ENCODE results near the gene PRR3.
A peak's percentile ranks its signal among the peaks of the same experiment; 100 is the strongest.
"Not testable (repeated sequence)": the region's sequence is repeated elsewhere in the genome, so short reads cannot be mapped to it uniquely, and the experiment has no call there.

PRR3 gene, protein sequence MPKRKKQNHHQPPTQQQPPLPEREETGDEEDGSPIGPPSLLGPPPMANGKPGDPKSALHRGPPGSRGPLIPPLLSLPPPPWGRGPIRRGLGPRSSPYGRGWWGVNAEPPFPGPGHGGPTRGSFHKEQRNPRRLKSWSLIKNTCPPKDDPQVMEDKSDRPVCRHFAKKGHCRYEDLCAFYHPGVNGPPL

DNA sequence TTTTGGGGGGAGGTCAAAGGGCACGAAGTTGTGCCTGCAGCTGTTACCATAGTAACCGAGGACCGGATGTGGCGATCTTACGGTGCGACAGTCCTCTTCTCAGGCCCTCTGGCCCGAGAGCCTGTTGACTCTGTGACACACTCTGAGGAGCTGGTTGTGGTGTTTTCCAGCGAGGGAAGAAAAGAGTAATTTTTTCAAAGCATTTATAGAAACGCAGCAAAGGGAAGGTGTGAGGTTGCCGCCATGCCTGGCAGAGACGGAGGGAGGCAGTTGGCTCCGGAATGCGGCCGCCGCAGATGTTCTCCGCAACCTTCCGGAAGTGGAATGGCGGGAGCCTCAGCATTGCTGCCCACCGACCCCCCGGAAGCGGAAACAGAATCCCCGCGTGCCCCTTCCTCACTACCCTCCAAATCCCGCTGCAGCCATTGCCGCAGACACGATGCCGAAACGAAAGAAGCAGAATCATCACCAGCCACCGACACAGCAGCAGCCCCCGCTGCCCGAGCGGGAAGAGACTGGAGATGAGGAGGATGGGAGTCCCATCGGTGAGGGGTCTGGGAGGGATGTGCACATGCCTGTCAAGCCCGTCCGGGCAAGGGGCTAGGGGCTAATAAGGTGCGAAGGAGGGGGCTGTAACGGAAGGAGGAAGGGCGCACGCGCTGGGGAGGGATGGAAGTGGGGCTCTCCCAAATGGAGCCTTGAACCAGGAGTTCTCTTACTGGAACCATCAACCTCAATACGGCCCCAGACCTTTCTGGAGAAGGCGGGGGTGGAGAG, at the start of gene PRR3:
PRR3 (plus strand) TSS at position 390 of the 777 bp plus-strand sequence; CDS start at position 440, 50 bp downstream.
- DNase-seq: peak; percentile 87

DNA sequence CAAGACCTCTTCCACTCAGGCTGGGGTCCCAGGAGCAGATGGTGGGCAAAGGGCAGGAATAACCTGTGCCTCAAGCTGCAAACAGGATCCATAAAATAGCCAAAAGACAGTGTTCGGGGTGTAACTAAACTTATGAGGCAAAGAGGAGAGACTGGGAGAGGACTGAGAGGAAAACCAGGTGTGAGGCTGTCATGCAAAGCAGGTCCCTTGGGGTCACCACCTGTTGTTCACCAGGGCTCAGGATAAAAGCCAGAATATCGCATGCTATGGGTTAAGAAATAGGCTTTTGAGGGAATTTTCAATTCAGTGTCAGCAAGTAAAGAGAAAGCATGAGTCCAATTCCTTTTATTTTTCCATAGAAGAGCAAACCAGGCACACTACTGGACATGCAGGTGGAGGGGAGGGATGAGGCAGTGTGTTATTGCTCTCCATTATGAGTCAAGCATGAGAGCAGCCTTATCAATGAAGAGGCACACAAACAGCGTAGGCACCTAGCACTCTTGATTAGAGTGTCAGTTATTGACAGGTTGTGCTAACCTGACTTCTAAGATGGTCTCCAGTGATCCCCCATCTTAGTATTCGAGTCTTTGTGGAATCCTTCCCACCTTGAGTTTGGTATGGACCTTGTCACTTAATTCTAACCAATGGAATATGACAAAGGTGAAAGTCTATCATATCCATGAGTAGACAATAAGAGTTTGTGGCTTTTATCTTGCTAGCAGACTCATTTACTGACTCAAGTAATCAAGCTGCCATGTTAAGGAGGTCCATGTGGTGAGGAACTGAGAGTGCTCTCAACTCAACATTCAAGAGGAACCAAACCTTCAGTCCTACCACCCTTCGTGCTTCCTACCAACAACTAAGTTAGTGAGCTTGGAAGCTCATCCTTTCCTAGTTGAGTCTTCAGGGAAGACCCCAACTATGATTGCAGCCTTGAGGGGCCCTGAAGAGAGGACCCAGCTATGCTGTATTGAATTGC, 49.0 kb upstream of the PRR3 start:
- DNase-seq: no peak

DNA sequence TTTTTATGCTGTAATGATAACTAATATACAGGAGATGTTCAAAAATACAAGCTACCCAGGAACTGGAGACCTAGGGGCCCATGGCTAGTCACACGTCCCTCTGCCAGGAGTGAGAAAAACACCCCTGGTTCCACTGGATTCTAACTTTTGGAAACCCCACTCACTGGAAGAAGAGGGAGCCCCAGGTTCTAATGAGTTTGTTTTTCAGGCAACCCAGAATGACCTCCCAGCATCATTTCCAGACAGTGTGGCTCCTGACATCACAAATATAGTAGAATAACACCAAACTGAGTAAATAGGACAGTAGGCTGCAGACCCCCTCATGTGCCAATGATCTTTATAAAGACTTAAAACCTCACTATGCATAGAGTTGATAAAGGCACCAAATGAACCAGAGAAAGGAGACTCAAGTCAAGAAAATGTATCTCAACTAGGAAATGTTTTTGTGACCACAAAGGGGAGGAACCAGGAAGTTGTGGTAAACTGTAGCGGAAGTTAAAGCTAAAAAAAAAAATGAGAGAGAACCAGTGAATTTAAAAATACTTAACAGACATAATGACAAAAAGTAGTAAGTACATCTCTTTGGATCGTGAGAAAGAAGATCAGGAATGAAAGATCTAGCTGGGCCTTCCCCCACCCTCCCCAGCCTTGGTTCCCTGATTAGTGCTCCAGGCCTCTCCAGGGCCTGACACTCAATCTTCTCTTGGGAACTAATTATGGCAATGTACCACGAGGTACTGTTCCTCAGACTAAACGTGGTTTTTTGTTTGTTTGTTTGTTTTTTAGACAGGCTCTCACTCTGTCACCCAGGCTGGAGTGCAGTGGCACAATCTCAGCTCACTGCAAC, 48.0 kb upstream of the PRR3 start:
- DNase-seq: no peak

DNA sequence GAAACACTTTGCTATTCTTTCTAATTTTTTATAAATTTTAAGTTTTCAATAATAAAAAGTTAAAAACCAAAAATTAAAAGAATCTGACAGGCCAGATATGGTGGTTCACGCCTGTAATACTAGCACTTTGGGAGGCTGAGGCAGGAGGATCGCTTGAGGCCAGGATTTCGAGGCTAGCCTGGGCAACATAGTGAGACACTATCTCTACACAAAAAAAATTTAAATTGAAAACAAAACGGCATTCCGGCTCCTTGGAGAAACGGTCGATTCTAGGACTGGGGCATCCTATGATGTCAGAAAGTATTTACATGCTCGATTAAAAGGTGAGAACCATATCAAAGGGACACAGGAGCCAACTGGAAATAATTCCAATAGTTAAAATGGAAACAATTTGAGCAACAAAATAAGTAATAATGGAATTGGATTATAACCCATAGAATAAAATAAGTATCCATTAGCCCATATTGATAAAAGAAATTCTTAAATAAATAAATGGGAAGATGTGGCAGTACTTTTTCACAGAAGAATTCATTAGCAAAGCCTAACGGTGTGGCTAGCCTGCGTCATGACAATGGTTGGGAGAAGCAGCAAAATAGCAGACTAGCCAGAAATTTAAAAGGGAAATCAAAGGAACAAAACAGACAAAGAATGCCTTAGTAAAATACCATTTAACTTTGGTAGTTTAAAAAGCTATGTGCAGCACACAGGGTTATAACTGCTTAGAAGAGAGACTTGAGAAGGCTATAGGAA, 46.5 kb upstream of the PRR3 start:
- no peak for DNase-seq

DNA sequence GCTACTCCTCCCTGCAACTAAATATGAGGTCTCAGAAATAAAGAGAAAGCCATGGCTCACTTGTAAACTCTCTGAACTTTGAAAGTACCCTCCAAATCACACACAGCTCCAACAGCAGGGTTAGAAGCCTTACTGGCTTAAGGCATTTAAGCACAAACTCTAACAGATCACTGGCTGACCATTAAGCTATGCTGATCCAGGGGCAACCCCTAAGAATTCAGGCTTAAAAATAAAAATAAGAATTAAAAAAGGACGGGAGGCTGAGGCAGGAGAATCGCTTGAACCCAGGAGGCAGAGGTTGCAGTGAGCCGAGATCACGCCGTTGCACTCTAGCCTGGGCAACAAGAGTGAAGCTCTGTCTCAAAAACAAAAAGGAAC, 45.9 kb upstream of the PRR3 start:
- DNase-seq: no peak

DNA sequence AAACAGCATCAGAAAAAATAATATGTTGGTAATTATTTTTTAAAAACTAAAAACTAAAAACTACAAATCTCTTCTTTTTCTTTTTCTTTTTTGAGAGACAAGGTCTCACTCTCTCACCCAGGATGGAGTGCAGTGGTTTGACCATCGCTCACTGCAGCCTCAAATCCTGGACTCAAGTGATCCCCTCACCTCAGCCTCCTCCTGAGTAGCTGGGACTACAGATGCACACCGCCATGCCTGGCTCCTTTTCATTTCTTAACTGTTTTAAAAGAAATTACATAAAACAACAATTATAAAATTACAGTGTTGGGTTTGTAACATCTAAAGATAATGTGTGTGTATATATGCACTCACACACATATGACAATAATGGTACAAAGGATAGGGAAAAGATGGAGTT, 43.6 kb upstream of the PRR3 start:
- DNase-seq: no peak

DNA sequence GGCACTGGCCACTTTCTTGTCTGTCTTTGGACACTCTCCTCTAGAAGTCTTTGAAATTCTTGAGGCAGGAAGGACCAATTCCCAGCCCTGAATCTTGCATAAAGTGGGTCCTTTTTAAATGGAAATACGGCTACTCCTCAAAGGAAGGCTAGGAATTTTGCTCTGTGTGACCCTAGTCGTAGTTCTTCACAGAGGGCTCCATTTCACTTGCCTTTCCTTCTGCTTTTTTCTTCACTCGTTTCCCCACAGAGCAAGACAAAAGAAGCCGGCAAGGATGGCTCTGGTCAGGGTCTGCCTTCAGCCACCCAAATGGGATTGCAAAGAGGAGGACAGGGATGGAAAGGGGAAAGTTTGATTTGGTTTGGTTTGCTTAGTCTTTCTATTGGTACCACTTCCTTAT, 42.0 kb upstream of the PRR3 start:
- DNase-seq: no peak

DNA sequence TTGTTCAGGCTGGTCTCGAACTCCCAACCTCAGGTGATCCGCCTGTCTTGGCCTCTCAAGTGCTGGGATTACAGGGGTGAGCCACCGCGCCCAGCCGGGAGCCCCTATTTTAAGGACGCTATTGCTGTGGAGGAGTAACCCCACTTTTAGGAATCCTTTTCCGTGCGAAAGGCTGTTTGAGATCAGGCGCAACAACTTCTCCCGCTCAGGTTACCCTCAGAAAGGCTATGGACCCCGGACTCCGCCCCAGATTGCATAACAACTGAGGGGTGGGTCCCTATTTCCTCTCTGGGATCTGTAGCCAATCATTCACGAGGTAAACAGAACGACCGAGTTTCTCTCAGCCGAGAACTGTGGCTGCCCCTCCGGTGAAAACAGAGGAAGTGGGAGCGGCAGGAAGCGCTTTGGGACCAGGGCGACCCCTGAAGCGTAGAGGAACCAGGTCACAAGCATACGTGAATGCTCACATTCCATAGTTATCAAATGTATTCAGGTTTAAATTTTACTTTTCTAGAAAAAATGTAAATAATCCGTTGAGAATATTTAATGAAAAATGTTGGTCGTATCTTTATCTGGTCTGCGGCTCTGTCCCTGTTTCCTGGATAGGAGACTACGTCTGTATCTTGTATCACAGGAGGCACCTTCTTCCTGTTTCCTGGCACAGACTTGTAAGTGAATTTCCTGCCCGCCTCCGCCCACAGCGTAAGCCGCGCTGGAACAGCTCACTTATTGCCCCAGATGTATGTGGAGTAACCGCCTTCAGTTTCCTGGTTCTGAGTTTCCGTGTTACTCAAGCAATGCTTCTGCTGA, 40.9 kb upstream of the PRR3 start:
- peak; percentile 93 for DNase-seq

DNA sequence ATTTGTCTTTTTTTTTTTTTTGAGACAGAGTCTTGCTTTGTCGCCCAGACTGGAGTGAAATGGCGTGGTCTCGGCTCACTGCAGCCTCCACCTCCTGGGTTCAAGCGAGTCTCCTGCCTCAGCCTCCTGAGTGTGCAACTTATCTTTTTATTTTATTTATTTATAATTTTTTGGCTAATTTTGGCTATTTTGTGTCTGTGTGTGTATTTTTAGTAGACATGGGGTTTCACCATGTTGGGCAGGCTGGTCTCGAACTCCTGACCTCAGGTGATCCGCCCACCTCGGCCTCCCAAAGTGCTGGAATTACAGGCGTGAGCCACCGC, 40.4 kb upstream of the PRR3 start:
- not testable (repeated sequence) for DNase-seq

DNA sequence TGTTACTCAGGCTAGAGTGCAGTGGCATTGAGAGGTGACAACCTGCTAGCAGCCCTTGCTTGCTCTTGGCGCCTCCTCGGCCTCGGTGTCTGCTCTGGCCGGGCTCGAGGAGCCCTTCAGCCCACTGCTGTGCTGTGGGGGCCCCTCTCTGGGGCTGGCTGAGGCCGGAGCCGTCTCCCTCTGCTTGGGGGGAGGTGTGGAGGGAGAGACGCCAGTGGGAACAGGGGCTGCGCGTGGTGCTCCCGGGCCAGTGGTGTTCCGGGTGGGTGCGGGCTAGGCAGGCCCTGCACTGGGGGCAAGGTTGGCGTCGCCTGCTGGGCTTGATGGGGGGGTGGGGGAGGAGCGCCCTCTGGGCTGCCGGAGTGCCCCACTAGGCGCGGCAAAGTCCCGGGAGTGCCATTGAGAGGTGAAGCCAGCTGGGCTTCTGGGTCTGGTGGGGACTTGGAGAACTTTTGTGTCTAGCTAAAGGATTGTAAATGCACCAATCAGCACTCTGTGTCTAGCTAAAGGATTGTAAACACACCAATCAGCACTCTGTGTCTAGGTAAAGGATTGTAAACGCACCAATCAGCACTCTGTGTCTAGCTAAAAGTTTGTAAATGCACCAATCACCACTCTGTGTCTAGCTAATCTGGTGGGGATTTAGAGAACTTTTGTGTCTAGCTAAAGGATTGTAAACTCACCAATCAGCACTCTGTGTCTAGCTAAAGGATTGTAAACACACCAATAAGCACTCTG, 39.2 kb upstream of the PRR3 start:
- not testable (repeated sequence) for DNase-seq

DNA sequence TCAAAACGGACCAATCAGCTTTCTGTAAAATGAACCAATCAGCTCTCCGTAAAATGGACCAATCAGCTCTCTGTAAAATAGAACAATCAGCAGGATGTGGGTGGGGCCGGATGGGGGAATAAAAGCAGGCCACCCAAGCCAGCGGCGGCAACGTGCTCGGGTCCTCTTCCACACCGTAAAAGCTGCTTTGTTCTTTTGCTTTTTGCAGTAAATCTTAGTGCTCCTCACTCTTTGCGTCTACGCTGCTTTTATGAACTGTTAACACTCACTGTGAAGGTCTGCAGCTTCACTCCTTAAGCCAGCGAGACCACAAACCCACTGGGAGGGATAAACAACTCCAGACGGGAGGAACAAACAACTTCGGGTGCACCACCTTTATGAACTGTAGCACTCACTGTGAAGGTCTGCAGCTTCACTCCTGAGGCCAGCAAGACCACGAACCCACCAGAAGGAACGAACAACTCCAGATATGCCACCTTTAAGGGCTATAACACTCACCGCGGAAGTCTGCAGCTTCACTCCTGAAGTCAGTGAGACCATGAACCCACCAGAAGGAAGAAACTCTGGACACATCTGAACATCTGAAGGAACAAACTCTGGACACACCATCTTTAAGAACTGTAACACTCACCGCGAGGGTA, 38.5 kb upstream of the PRR3 start:
- not testable (repeated sequence) for DNase-seq

DNA sequence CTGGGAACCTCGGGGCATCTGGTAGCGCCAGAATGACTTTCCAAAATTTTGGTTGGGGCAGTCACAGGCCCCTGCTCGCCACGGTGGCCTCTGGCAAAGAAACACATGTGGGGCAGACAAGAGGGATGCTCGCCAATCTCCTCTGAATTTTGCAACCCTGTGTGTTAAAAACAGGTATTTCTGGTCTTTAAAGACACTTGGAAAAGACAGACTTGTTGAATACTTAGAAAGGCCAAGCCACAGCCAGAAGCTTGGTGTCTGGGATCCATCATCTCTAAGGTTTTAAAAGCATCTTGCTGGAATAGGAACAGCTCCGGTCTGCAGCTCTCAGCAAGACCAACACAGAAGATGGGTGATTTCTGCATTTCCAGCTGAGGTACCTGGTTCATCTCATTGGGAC, 36.6 kb upstream of the PRR3 start:
- no peak for DNase-seq

DNA sequence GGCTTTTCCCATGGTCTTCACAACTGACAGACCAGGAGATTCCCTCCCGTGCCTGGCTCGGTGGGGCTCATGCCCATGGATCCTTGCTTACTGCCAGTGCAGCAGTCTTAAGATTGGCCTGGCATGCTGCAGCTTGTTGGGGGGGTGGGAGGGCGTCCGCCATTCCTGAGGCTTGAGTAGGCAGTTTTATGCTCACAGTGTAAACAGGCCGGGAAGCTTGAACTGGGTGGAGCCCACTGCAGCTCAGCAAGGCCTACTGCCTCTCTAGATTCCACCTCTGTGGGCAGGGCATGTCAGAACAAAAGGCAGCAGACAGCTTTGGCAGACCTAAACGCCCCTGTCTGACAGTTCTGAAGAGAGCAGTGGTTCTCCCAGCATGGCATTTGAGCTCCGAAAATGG, 36.0 kb upstream of the PRR3 start:
- not testable (repeated sequence) for DNase-seq

DNA sequence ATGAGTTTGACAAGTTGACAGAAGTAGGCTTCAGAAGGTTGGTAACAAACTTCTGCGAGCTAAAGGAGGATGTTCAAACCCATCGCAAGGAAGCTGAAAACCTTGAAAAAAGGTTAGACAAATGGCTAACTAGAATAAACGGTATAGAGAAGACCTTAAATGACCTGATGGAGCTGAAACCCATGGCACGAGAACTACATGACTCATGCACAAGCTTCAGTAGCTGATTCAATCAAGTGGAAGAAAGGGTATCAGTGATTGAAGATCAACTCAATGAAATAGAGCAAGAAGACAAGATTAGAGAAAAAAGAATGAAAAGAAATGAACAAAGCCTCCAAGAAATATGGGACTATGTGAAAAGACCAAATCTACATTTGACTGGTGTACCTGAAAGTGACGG, 35.1 kb upstream of the PRR3 start:
- DNase-seq: not testable (repeated sequence)

DNA sequence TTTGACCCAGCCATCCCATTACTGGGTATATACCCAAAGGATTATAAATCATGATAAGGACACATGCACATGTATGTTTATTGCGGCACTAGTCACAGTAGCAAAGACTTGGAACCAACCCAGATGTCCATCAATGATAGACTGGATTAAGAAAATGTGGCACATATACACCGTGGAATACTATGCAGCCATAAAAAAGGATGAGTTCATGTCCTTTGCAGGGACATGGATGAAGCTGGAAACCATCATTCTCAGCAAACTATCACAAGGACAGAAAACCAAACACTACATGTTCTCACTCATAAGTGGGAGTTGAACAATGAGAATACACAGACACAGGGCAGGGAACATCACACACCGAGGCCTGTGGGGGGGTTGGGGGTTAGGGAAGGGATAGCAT, 30.7 kb upstream of the PRR3 start:
- not testable (repeated sequence) for DNase-seq

DNA sequence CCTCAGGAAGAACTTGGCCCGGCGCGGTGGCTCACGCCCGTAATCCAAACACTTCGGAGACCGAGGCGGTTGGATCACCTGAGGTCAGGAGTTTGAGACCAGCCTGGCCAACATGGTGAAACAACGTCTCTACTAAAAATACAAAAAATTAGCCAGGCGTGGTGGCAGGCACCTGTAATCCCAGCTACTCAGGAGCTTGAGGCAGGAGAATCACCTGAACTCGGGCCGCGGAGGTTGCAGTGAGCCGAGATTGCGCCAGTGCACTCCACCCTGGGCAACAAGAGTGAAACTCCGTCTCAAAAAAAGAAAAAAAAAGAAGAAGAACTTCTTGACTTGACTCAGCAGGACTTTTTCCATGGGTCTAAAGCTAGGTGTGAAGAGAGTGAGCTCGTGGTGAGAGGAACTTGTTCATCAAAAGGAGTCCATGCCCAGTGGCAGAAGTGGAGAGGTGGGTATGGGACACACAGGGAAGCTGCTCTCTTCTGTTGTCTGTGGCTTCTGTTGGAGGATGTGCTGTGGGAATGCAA, 27.7 kb upstream of the PRR3 start:
- DNase-seq: peak; percentile 61

DNA sequence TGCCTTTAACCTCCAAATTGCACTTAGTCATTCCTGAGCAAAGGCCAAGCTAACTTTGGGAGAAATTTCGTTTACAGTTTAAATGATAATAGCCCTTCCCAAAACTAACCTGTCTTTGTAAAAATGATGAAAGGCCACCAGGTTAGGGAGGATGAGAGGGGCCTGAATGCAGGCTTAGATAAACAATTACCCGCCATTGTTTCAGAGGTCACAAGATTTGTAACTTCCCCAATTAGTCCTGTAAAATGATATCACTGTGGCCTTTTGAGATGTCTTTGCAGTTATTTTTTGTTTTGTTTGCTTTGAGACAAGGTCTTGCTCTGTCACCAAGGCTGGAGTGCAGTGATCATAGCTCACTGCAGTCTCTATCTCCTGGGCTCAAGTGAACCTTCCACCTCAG, 27.1 kb upstream of the PRR3 start:
- no peak for DNase-seq

DNA sequence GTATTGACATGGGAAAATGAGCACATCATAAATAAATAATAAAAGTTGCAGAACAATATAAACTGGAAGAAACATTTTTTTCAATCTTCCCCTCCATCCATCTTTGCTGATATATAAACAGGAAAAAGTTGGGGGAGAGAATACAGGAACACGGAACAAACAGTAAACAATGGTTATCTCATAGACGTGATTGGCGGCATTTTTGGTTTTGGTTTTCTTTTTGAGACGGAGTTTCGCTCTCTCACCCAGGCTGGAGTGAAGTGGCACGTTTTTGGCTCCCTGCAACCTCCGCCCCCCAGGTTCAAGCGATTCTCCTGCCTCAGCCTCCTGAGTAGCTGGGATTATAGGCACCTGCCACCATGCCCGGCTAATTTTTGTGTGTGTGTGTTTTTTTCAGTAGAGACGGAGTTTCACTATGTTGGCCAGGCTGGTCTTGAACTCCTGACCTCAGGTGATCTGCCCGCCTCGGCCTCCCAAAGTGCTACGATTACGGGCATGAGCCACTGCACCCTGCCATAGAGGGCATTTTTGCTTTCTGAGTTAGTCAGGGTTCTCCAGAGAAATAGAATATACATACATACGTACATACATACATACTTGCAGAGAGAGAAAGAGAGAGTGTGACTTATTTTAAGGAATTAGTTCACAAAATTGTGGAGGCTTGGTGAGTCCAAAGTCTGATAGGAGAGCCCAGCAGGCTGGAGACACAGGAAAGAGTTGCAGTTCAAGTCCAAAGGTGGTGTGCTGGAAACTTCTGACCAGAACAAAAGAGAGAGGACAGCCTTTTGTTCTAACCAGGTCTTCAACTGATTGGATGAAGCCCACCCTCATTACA, 23.4 kb upstream of the PRR3 start:
- DNase-seq: peak; percentile 26

DNA sequence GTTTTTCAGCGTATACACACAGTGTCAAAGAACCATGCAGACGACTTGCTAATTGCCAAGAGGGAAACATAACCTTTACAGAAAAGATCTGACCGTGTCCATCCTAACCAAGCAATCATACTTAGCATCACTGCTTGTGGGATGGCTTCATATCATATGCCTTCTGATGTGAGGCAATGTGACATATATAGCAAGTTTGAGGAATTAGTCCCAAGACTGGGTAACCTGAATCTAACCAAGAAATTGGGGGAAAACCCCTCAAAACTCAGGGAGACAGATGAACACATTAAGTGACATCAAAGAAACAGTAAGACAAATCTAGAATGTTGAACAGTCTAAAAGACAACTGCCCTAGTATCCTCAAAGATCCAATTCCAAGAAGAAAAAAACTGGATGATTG, 19.2 kb upstream of the PRR3 start:
- DNase-seq: no peak

All from activated naive CD4-positive, alpha-beta T cell treated with Interleukin-2 at 50 U/mL for 16 hours (primary cell).